Hepatocyte (in vitro differentiated cells): ENCODE measurements around the gene RUSF1.

Experiments
- EZH2 ChIP-seq: fragments of 200-600 bp; sonication (generic); IDR thresholded peaks from 2 replicates; pipeline ENCODE4 v1.6.1; 2016; ENCODE audit warnings: antibody characterized with exemption, mild to moderate bottlenecking, borderline replicate concordance
- TF ChIP-seq, protein P1 (sequence below): fragments of 200-600 bp; sonication (generic); IDR thresholded peaks from 2 replicates; pipeline ENCODE4 v1.5.1; 2016; ENCODE audit warnings: antibody characterized with exemption, mild to moderate bottlenecking; ENCODE audit not compliant: poor library complexity

GRCh38 chr16:31488468-31489297 is 19.5 kb downstream of the RUSF1 start:
- TF ChIP-seq, protein P1, sequence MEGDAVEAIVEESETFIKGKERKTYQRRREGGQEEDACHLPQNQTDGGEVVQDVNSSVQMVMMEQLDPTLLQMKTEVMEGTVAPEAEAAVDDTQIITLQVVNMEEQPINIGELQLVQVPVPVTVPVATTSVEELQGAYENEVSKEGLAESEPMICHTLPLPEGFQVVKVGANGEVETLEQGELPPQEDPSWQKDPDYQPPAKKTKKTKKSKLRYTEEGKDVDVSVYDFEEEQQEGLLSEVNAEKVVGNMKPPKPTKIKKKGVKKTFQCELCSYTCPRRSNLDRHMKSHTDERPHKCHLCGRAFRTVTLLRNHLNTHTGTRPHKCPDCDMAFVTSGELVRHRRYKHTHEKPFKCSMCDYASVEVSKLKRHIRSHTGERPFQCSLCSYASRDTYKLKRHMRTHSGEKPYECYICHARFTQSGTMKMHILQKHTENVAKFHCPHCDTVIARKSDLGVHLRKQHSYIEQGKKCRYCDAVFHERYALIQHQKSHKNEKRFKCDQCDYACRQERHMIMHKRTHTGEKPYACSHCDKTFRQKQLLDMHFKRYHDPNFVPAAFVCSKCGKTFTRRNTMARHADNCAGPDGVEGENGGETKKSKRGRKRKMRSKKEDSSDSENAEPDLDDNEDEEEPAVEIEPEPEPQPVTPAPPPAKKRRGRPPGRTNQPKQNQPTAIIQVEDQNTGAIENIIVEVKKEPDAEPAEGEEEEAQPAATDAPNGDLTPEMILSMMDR = no peak
- TF ChIP-seq EZH2 = no peak
